GM20000 (cell line): ENCODE results near the gene TBPL2.
"Not testable (repeated sequence)": the region's sequence is repeated elsewhere in the genome, so short reads cannot be mapped to it uniquely, and the experiment has no call there.

Experiments used
- DNase-seq: peaks from one replicate; pipeline ENCODE4 v3.0.0; 2012; ENCODE audit warnings: low spot score
- TF ChIP-seq, protein P1 (sequence below): IDR thresholded peaks from 2 replicates; pipeline ENCODE4 v1.5.1; 2012; ENCODE audit warnings: mild to moderate bottlenecking, control low read depth; ENCODE audit errors: extremely low read depth, missing control alignments

The TBPL2 gene

DNA sequence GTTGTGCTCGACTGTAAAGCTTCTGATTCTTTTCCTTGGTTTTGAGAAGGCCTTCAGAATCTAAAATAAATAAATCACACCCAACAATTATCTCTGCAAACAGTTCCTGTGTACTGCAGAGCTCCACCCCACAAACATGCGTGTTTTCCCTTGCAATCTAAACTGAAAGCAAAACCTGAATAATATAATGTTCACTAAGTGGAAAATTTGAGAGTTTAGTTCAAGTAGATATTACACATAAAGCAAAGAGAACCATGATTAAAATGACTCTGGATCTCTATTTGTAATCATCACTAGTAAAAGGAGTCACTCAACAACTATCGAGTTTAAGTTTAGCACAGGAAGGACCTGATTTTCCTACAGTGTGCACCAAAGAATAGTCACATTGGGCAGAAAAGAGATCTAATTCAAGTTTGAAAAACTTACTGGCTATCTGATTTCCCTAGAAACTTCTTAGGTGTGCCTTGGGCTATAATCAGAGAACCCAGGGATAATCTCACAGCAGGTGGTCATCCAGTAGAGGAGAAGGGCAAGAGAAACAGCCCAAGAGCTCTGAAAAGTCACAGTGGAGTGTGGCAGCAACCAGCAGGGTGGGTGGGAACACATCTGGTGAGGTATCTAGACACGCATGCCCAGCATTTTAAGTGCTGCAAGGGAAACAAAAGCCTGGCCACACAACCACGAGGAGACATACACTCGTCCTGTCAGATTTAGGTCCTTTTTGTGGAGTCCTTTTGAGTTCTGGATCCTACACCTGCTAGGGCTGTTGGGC lies 54.2 kb downstream of the TBPL2 start:
- TF ChIP-seq, protein P1, sequence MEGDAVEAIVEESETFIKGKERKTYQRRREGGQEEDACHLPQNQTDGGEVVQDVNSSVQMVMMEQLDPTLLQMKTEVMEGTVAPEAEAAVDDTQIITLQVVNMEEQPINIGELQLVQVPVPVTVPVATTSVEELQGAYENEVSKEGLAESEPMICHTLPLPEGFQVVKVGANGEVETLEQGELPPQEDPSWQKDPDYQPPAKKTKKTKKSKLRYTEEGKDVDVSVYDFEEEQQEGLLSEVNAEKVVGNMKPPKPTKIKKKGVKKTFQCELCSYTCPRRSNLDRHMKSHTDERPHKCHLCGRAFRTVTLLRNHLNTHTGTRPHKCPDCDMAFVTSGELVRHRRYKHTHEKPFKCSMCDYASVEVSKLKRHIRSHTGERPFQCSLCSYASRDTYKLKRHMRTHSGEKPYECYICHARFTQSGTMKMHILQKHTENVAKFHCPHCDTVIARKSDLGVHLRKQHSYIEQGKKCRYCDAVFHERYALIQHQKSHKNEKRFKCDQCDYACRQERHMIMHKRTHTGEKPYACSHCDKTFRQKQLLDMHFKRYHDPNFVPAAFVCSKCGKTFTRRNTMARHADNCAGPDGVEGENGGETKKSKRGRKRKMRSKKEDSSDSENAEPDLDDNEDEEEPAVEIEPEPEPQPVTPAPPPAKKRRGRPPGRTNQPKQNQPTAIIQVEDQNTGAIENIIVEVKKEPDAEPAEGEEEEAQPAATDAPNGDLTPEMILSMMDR: no peak
- no peak for DNase-seq

DNA sequence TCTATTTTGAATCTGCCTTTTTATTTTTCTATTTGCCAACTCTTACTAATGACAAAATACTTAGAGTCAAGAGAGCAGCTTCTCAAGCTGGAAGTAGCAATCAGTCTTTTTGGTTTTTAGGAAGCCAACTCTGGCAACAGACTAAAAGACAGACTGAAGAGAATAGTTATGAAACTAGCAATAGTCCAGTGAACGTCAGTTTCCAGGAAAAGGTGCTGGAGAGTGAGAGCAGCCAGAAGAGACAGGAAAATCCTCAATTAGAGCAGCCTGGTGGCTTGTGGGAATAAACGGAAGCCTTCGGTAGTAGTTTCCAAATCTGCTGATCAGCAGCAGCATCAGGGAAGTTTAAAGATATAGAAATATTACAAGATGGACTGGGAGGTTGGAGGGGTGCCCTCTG lies 55.9 kb downstream of the TBPL2 start:
- no peak for DNase-seq
- TF ChIP-seq, protein P1: no peak

DNA sequence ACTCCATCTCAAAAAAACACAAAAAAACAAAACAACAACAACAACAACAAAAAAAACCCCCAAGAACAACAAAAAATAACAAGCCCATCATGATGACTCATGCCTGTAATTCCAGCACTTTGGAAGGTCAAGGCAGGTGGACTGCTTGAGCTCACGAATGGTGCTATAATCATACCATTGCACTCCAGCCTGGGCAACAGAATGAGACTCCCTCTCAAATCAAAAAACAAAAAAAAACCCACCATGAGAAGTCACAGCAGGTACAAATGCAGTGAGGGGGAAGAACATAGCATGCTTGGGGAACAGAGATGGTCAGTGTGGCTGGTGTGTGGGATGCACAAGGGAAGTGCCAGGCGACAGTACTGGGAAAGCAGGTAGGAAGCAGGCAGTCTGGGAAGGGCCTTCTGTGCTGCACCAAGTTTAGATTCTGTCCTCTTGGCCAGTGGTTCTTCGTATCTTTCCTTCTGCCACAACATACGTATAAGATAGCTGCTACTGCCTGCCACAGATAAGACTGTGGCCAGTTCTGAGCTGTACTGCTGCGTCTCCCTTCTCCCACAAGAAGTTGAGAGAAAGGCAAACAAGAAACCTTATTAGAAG lies 56.8 kb downstream of the TBPL2 start:
- DNase-seq: no peak
- TF ChIP-seq, protein P1: no peak

DNA sequence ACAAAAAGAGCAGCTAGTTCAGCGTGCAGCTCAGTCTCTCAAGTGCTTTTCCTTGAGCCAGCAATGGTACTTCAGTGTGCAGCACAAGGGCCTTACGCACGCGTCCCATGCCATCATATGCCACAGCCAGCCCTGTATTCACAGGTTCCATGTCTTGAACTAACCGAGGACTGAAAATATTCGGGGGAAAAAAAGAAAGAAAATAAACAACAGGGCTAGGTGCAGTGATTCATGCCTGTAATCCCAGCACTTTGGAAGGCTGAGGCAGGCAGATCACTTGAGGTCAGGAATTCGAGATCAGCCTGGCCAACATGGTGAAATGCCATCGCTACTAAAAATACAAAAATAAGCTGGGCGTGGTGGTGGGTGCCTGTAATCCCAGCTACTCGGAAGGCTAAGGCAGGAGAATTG lies 57.4 kb downstream of the TBPL2 start:
- not testable (repeated sequence) for DNase-seq

DNA sequence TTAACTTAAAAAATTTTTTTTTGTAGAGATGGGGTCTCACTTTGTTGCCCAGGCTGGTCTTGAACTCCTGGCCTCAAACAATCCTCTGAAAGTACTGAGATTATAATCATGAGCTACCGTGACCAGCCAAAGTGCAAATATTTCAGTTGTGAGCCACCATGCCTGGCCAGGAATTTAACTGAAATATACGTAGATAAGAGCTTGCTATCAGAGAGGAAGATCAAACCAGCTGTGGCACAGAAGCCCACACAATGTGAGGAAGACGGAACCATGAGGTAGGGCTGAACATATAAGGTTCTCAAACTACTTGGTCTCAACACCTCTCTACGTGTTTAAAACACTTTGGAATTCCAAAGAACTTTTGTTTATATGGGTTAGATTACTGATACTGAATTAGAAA lies 57.9 kb downstream of the TBPL2 start:
- TF ChIP-seq, protein P1: no peak
- no peak for DNase-seq

DNA sequence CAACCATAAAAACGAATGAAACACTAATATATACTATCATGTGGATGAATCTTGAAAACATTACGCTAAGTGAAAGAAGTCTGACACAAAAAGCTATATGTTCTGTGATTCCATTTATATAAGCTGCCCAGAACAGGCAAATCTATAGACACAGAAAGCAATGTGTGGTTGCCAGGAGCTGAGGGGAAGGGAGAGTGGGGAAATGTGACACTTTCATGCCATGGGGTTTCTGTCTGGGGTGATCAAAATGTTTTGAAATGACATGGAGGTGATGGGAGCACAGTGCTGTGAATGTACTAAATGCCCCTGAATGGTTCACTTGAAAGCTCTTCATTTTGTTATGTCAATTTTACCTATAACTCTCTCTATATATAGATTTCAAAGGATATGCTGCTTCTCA lies 58.9 kb downstream of the TBPL2 start:
- TF ChIP-seq, protein P1: no peak
- DNase-seq: no peak

DNA sequence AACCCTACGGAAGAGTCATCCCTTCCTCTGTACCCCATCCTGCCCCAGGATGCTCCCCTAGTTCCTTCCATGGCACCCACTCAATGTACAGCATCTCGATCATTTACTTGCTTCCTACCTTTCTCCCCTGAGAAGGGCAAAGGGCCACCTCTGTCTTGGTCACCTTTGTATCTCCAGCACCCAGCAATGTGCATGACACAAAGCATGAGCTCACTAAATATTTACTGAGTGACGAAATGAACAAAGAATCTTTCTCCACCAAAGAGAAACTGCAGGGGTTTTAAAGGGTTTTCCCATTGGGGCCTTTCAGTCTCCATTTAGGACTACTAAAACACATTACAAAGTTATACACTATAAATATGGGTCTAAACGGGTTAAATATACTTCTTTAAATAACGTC lies 59.4 kb downstream of the TBPL2 start:
- no peak for DNase-seq
- TF ChIP-seq, protein P1: no peak

DNA sequence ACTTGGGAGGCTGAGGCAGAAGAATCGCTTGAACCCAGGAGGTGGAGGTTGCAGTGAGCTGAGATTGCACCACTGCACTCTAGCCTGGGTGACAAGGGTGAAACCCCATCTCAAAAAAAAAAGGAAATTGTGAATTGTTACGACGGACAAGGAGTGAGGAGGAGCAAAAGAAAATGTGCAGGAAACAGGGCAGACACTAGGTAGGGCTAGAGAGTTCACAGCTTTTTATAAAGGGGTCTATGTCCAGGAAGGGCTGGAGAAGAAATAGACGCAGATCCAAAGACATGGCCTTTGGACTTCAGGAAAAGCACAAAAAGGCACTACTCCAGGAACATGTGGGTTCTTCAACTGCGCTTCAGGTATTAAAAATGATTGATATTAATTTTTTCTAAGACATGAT lies 63.2 kb downstream of the TBPL2 start:
- no peak for DNase-seq
- TF ChIP-seq, protein P1: no peak
